K562 (cell line): ENCODE measurements around the gene NUBP2. TPM values are rescaled to one million over a fixed set of nuclear protein-coding genes. Genes with fewer than 3 reads are reported as not detected.

Source experiments
- BDP1 ChIP-seq: IDR thresholded peaks from 3 replicates; pipeline ENCODE4 v1.6.1; 2011; ENCODE audit not compliant: insufficient read length, insufficient read depth
- CEBPG ChIP-seq, 3 experiments: fragments of 200-800 bp in 1 of 3; sonication (Bioruptor generic) in 1 of 3; sonication (generic) in 1 of 3; formaldehyde crosslinking in 1 of 3; IDR thresholded peaks in 2 of 3; conservative IDR thresholded peaks in 1 of 3; 2 replicates each; pipeline versions ENCODE4 v1.6.1 to v1.8.0; 2016 to 2022; ENCODE audit warnings: missing compliant biosample characterization in 2 of 3, missing genetic modification characterization in 2 of 3, mild to moderate bottlenecking in 1 of 3, missing genetic modification reagents in 1 of 3
- CHD7 ChIP-seq: fragments of 200-600 bp; sonication (generic); IDR thresholded peaks from one replicate; pipeline ENCODE4 v1.6.1; 2012; ENCODE audit warnings: mild to moderate bottlenecking, low read depth, low read length, inconsistent platforms
- E4F1 ChIP-seq: fragments of 250-450 bp; sonication (Bioruptor Pico); IDR thresholded peaks from 2 replicates; pipeline ENCODE4 v1.5.0; 2021; ENCODE audit warnings: mild to moderate bottlenecking, borderline replicate concordance
- HSF4 ChIP-seq: fragments of 250-450 bp; sonication (Bioruptor Pico); IDR thresholded peaks from 2 replicates; pipeline ENCODE4 v2.1.2; 2022; ENCODE audit warnings: mild to moderate bottlenecking, moderate library complexity, borderline replicate concordance
- JUND ChIP-seq, 2 experiments: IDR thresholded peaks; 2 replicates in 1 of 2; 3 replicates in 1 of 2; pipeline ENCODE4 v1.6.1; 2011; ENCODE audit warnings: borderline replicate concordance in 2 of 2, low read depth in 2 of 2, low read length in 2 of 2, improper control_type of control experiment in 1 of 2, missing biosample characterization in 1 of 2, missing genetic modification characterization in 1 of 2, missing genetic modification reagents in 1 of 2
- KDM2B ChIP-seq: fragments of 250-450 bp; sonication (Bioruptor Pico); IDR thresholded peaks from 2 replicates; pipeline ENCODE4 v1.8.0; 2021; ENCODE audit warnings: mild to moderate bottlenecking, moderate library complexity
- MAFK ChIP-seq: IDR thresholded peaks from 2 replicates; pipeline ENCODE4 v1.6.1; 2011; ENCODE audit warnings: low read length, improper control_type of control experiment
- MTA1 ChIP-seq: fragments of 450-650 bp; IDR thresholded peaks from 2 replicates; pipeline ENCODE4 v1.6.1; 2017; ENCODE audit warnings: borderline replicate concordance
- POU5F1 ChIP-seq: fragments of 150-350 bp; IDR thresholded peaks from 2 replicates; pipeline ENCODE4 v1.6.1; 2014; ENCODE audit warnings: borderline replicate concordance, low read length, low read depth, mild to moderate bottlenecking; ENCODE audit not compliant: partially characterized antibody
- ZNF785 ChIP-seq: fragments of 250-450 bp; sonication (Bioruptor Pico); IDR thresholded peaks from 2 replicates; pipeline ENCODE4 v1.4.0; 2020; ENCODE audit warnings: mild to moderate bottlenecking
- ZSCAN29 ChIP-seq: fragments of 450-650 bp; IDR thresholded peaks from 2 replicates; pipeline ENCODE4 v1.6.1; 2017
- polyA plus RNA-seq, 8 experiments: library from polyadenylated mRNA; depleted of rRNA in 4 of 8; stranded (reverse) in 5 of 8; unstranded in 3 of 8; fragments of >200 nt; fragmentation: Nextera tagmentation in 2 of 8; fragmentation: Illumina TruSeq in 1 of 8; extraction: Ambion mirVana in 2 of 8; extraction: Trizol in 1 of 8; gene quantifications; 2 replicates each; pipeline versions ENCODE4 v1.2.1 to v1.2.3, GENCODE V29; 2011 to 2014; ENCODE audit warnings: inconsistent platforms in 1 of 8, missing spikeins in 1 of 8
- total RNA-seq, 7 experiments: library from RNA; depleted of rRNA in 6 of 7; stranded (reverse); fragments of >200 nt in 6 of 7; fragmentation: Illumina TruSeq in 2 of 7; extraction: Trizol in 2 of 7; gene quantifications; 2 replicates each; pipeline versions ENCODE4 v1.2.1 to v1.2.3, GENCODE V29; 2011 to 2021; ENCODE audit warnings: low replicate concordance in 1 of 7

The NUBP2 gene
- total and polyA plus RNA-seq, 9 of the 15 experiments (the other 6 are each of a cell fraction or from before 2014, with no cell fraction given) = 1.8 to 115 (median 24.0) TPM

GRCh38 chr16:1771864-1772361, 10.8 kb upstream of the NUBP2 start (continued):
- TF ChIP-seq BDP1 = no peak
- no peak for TF ChIP-seq CHD7
- no peak for TF ChIP-seq E4F1 (CRISPR knock-in tag)
- TF ChIP-seq ZNF785 (CRISPR knock-in tag) = no peak
- TF ChIP-seq JUND (IDR thresholded peaks at IDR 0.05; ENCODE audit: borderline replicate concordance, low read depth, low read length) = no peak
- TF ChIP-seq JUND (tag; IDR thresholded peaks at IDR 0.05; ENCODE audit: borderline replicate concordance, low read depth, low read length) = no peak
- TF ChIP-seq POU5F1 = no peak
- no peak for TF ChIP-seq CEBPG (CRISPR knock-in tag; IDR thresholded peaks at IDR 0.05)
- TF ChIP-seq CEBPG (tag; conservative IDR thresholded peaks at IDR 0.05 in 1 of 2, IDR thresholded peaks at IDR 0.05 in 1 of 2) = no peak
- TF ChIP-seq KDM2B (CRISPR knock-in tag) = no peak
- no peak for TF ChIP-seq HSF4 (CRISPR knock-in tag)
- TF ChIP-seq ZSCAN29 = no peak
- no peak for TF ChIP-seq MTA1
- no peak for TF ChIP-seq MAFK
